IMR-90 (cell line): ENCODE measurements around the gene ZNF618. TPM values are rescaled to one million over a fixed set of nuclear protein-coding genes. Genes with fewer than 3 reads are reported as not detected.

Source experiments
- ATAC-seq: fragments of 200-7000 bp; cut with Tn5 transposase; 2 replicates; pipeline ENCODE4 v1.9.1; 2020; ENCODE audit warnings: low read depth, mild to moderate bottlenecking, moderate library complexity
- Bru-seq: library from RNA; stranded (reverse); fragments of 400-500 nt; gene quantifications from one replicate; lab custom pipeline; 2021; lab: Mats Ljungman, UMichigan
- BruChase-seq, 2 experiments: library from RNA; stranded (reverse); fragments of 400-500 nt; gene quantifications; one replicate each; lab custom pipeline; 2021; lab: Mats Ljungman, UMichigan
- BruUV-seq: library from RNA; stranded (reverse); fragments of 400-500 nt; replicated peaks from 2 replicates; lab custom pipeline; 2021; lab: Mats Ljungman, UMichigan
- CTCF ChIA-PET: fragments of 300-600 bp; formaldehyde crosslinking; extraction: SDS; loops from one replicate; lab custom pipeline; 2021; ENCODE audit warnings: antibody characterized with exemption; lab: Yijun Ruan, JAX
- POLR2A ChIA-PET: fragments of 300-600 bp; sonication (Branson Sonifier 250); formaldehyde crosslinking; loops from one replicate; lab custom pipeline; 2022; ENCODE audit warnings: antibody characterized with exemption; ENCODE audit not compliant: unreplicated experiment; lab: Charles Lee
- DNase-seq: peaks from one replicate; pipeline ENCODE4 v3.0.0; 2013
- H2AFZ ChIP-seq: replicated peaks from 2 replicates; pipeline ENCODE3; 2013; ENCODE audit warnings: low read length, mild to moderate bottlenecking; ENCODE audit not compliant: poor library complexity
- H2AK5ac ChIP-seq: 2 replicates; pipeline ENCODE4 v1.6.1; 2013; ENCODE audit warnings: low read depth, low read length, inconsistent platforms
- H2AK9ac ChIP-seq: replicated peaks from 2 replicates; pipeline ENCODE3; 2013; ENCODE audit warnings: mild to moderate bottlenecking, low read depth, low read length, moderate library complexity; ENCODE audit not compliant: poor library complexity
- H2BK120ac ChIP-seq: 2 replicates; pipeline ENCODE4 v1.6.1; 2013; ENCODE audit warnings: low read depth, low read length, inconsistent platforms
- H2BK15ac ChIP-seq: 3 replicates; pipeline ENCODE4 v1.6.1; 2013; ENCODE audit warnings: low read depth, low read length, inconsistent platforms
- H2BK20ac ChIP-seq: 2 replicates; pipeline ENCODE4 v1.6.1; 2013; ENCODE audit warnings: low read depth, mild to moderate bottlenecking, inconsistent platforms, low read length, moderate library complexity
- H2BK5ac ChIP-seq: 2 replicates; pipeline ENCODE4 v1.6.1; 2013; ENCODE audit warnings: mild to moderate bottlenecking, low read depth, low read length, inconsistent platforms; ENCODE audit not compliant: poor library complexity, severe bottlenecking
- H3K14ac ChIP-seq: replicated peaks from 2 replicates; pipeline ENCODE4 v1.6.1; 2013; ENCODE audit warnings: low read depth, low read length, inconsistent platforms
- H3K18ac ChIP-seq: 2 replicates; pipeline ENCODE4 v1.6.1; 2013; ENCODE audit warnings: low read depth, low read length, control low read depth
- H3K23ac ChIP-seq: 2 replicates; pipeline ENCODE4 v1.6.1; 2013; ENCODE audit warnings: low read depth, low read length, inconsistent platforms
- H3K27ac ChIP-seq: 2 replicates; pipeline ENCODE4 v1.5.1; 2013; ENCODE audit warnings: mild to moderate bottlenecking, control low read depth, low read length; ENCODE audit not compliant: insufficient read depth
- H3K27me3 ChIP-seq: 2 replicates; pipeline ENCODE4 v1.6.1; 2013; ENCODE audit warnings: low read length; ENCODE audit not compliant: control insufficient read depth, insufficient read depth
- H3K36me3 ChIP-seq: 2 replicates; pipeline ENCODE4 v1.6.1; 2013; ENCODE audit warnings: low read length, mixed read lengths; ENCODE audit not compliant: control insufficient read depth, insufficient read depth
- H3K4ac ChIP-seq: 2 replicates; pipeline ENCODE4 v1.6.1; 2013; ENCODE audit warnings: low read depth, low read length, inconsistent platforms
- H3K4me1 ChIP-seq: 2 replicates; pipeline ENCODE4 v1.6.1; 2013; ENCODE audit warnings: low read length, mixed read lengths; ENCODE audit not compliant: control insufficient read depth, insufficient read depth
- H3K4me2 ChIP-seq: 2 replicates; pipeline ENCODE4 v1.6.1; 2013; ENCODE audit warnings: low read depth, mild to moderate bottlenecking, control low read depth, low read length, moderate library complexity
- H3K4me3 ChIP-seq: 2 replicates; pipeline ENCODE4 v1.5.1; 2013; ENCODE audit warnings: low read depth, mild to moderate bottlenecking, control low read depth, low read length, moderate library complexity; ENCODE audit not compliant: insufficient read depth
- H3K56ac ChIP-seq: 2 replicates; pipeline ENCODE4 v1.6.1; 2013; ENCODE audit warnings: low read length, inconsistent platforms; ENCODE audit not compliant: insufficient read depth; ENCODE audit errors: extremely low read depth
- H3K79me1 ChIP-seq, 2 experiments: 2 replicates each; pipeline ENCODE4 v1.6.1; 2013; ENCODE audit warnings: low read length in 2 of 2, inconsistent platforms in 1 of 2, low read depth in 1 of 2
- H3K9ac ChIP-seq: 2 replicates; pipeline ENCODE4 v1.6.1; 2013; ENCODE audit warnings: low read depth, low read length, control low read depth
- H3K9me1 ChIP-seq: 2 replicates; pipeline ENCODE4 v1.6.1; 2013; ENCODE audit warnings: low read length, inconsistent platforms; ENCODE audit not compliant: insufficient read depth
- H3K9me3 ChIP-seq: 2 replicates; pipeline ENCODE4 v1.6.1; 2013; ENCODE audit warnings: low read length; ENCODE audit not compliant: control insufficient read depth, insufficient read depth
- H4K20me1 ChIP-seq: 2 replicates; pipeline ENCODE4 v1.6.1; 2013; ENCODE audit warnings: low read length, inconsistent platforms; ENCODE audit not compliant: insufficient read depth
- H4K5ac ChIP-seq: 2 replicates; pipeline ENCODE4 v1.6.1; 2013; ENCODE audit warnings: mild to moderate bottlenecking, low read depth, low read length, control low read depth
- H4K8ac ChIP-seq, 2 experiments: 2 replicates each; pipeline ENCODE4 v1.6.1; 2013; ENCODE audit warnings: low read depth in 2 of 2, low read length in 2 of 2, control low read depth in 1 of 2, inconsistent platforms in 1 of 2
- H4K91ac ChIP-seq: 2 replicates; pipeline ENCODE4 v1.6.1; 2013; ENCODE audit warnings: low read depth, low read length, inconsistent platforms; ENCODE audit not compliant: insufficient read depth
- CHD1 ChIP-seq: IDR thresholded peaks from 2 replicates; pipeline ENCODE4 v1.6.1; 2012; ENCODE audit warnings: low read depth, low read length, improper control_type of control experiment
- CTCF ChIP-seq: conservative IDR thresholded peaks from 2 replicates; pipeline ENCODE4 v1.5.1; 2012; ENCODE audit warnings: mild to moderate bottlenecking, low read depth, low read length, improper control_type of control experiment
- FOS ChIP-seq: fragments of 150-350 bp; IDR thresholded peaks from 2 replicates; pipeline ENCODE4 v1.6.1; 2016; ENCODE audit warnings: low read depth, low read length
- RAD21 ChIP-seq: IDR thresholded peaks from 2 replicates; pipeline ENCODE4 v1.6.1; 2012; ENCODE audit warnings: low read length, improper control_type of control experiment
- WGBS, 2 experiments: methylation state at CpG; one replicate each; pipeline versions ENCODE4 v1.1.5 to v1.1.7; 2013; ENCODE audit warnings: missing lambda C conversion rate in 2 of 2; ENCODE audit not compliant: insufficient read length in 1 of 2; ENCODE audit errors: extremely low coverage in 2 of 2; 5-methylcytosine and 5-hydroxymethylcytosine counted together
- dilution Hi-C: fragments of 300-500 bp; cut with HindIII; formaldehyde crosslinking; loops from one replicate; pipeline ENCODE4 v1.14.3; 2018; ENCODE audit warnings: low sequenced_read_pairs; ENCODE audit not compliant: unreplicated experiment
- in situ Hi-C: fragments of 300-500 bp; cut with MboI; formaldehyde crosslinking; loops from 3 replicates; pipeline ENCODE4 v1.14.3; 2019; ENCODE audit warnings: low sequenced_read_pairs, inconsistent platforms, mixed read lengths
- intact Hi-C: fragments of 100-400 bp; cut with micrococcal nuclease; formaldehyde crosslinking; loops from 2 replicates; pipeline ENCODE4 v1.10.0; 2022
- long read RNA-seq: library from polyadenylated mRNA; unstranded; transcript quantifications from one replicate; pipeline ENCODE4 v2.0.0, GENCODE V29; 2021; ENCODE audit not compliant: unreplicated experiment
- polyA plus RNA-seq, 3 experiments: library from polyadenylated mRNA; depleted of rRNA; stranded (reverse); fragments of >200 nt; gene quantifications; 2 replicates each; pipeline ENCODE4 v1.2.3, GENCODE V29; 2012; ENCODE audit warnings: low replicate concordance in 1 of 3
- total RNA-seq: library from RNA; depleted of rRNA; stranded (reverse); fragments of >200 nt; gene quantifications from 2 replicates; pipeline ENCODE4 v1.2.3, GENCODE V29; 2012; rRNA removed

ZNF618 gene
- total RNA-seq (7.5 and 8.2 TPM in 2 replicates), polyA plus RNA-seq (2012; rRNA removed) (9.4 and 10.2 TPM in 2 replicates), Bru-seq, nascent RNA (percentile 82 among the genes with signal in this experiment), BruChase-seq, experiment 1, labeled RNA remaining after a 6-hour chase (percentile 70 among the genes with signal in this experiment), BruChase-seq, experiment 2, labeled RNA remaining after a 2-hour chase (percentile 83 among the genes with signal in this experiment)
- 4.1 and 5.9 TPM in 2 replicates for polyA plus RNA-seq (2012; cell fraction: cytosol; rRNA removed)
- polyA plus RNA-seq (2012; cell fraction: nucleus; rRNA removed; ENCODE audit: low replicate concordance): 18.5 and 28.9 TPM in 2 replicates
- long read RNA-seq, full-length matches to known transcripts: 3 of 42 reads
- long read RNA-seq, partial matches to known transcripts: 8 of 42 reads
- long read RNA-seq, other reads (novel, unspliced or antisense): 31 of 42 reads

GRCh38 chr9:113876151-113876992 lies at the start of gene ZNF618:
Gene ZNF618 (plus strand): TSS chr9:113876309. CDS start chr9:113876381, 72 bp downstream.
- intact Hi-C loops (loop anchor here (5.0 kb wide), 3 partner anchors 69 to 101 kb away; no protein-coding TSS in a partner anchor), dilution Hi-C loops (no loop called here), in situ Hi-C loops (no loop called here)
- peak within 1 kb of the TSS in 1 of 2 experiments; percentile 67; a peak in 2 of 4 replicates for H4K8ac ChIP-seq
- peaks cover 3% of the 10 kb centered on the region for H3K27me3 ChIP-seq
- peak within 1 kb of the TSS; percentile 99 for H4K5ac ChIP-seq
- no peaks in the 10 kb centered on the region for H3K36me3 ChIP-seq
- 2% methylated on average over 9 of the region's 84 CpGs; no CpG with 5 or more reads in 1 of the 2 experiments for WGBS, 2 experiments
- peak; percentile 92 for ATAC-seq
- no peaks in the 10 kb centered on the region; the same call in 1 of the 2 replicates for H3K9me1 ChIP-seq
- ChIA-PET POLR2A (no interaction called here), CTCF (interaction anchor here (0.6 to 1.1 kb wide), 7 partner anchors 19 to 541 kb away, joined by 3 to 7 read pairs (median 3); no protein-coding TSS in a partner anchor)
- peaks cover 10% of the 10 kb centered on the region; the same call in 1 of the 2 replicates for H4K20me1 ChIP-seq
- H3K4me3 ChIP-seq: peak within 1 kb of the TSS; percentile 100
- peak within 1 kb of the TSS; percentile 99 for H3K9ac ChIP-seq
- H3K9me3 ChIP-seq: no peaks in the 10 kb centered on the region
- H3K27ac ChIP-seq: peak within 1 kb of the TSS; percentile 99
- peak within 1 kb of the TSS; percentile 76 for H3K56ac ChIP-seq
- peak within 1 kb of the TSS; percentile 4 for H2AK9ac ChIP-seq
- H2AK5ac ChIP-seq: no peak within 1 kb of the TSS
- peak within 1 kb of the TSS; percentile 73 for H2AFZ ChIP-seq
- peak within 1 kb of the TSS; percentile 62 for H3K4ac ChIP-seq
- H3K23ac ChIP-seq: peak within 1 kb of the TSS; percentile 91; the same call in 1 of the 2 replicates
- H2BK15ac ChIP-seq: no peak within 1 kb of the TSS; the same call in 2 of the 3 replicates
- peak within 1 kb of the TSS; percentile 95 for H3K18ac ChIP-seq
- peaks cover 7 to 27% of the 10 kb centered on the region in 2 experiments for H3K79me1 ChIP-seq
- no peak within 1 kb of the TSS for H2BK20ac ChIP-seq
- DNase-seq: peak; percentile 27
- no TSS peak for BruUV-seq
- peak within 1 kb of the TSS; percentile 94 for H3K4me2 ChIP-seq
- H2BK5ac ChIP-seq: peak within 1 kb of the TSS; percentile 81
- TF ChIP-seq CHD1: no peak
- peak; percentile 45 for TF ChIP-seq CTCF
- no peak for TF ChIP-seq FOS
- no peak for TF ChIP-seq RAD21
- H4K91ac ChIP-seq: no peak within 1 kb of the TSS; the same call in 1 of the 2 replicates
- peak within 1 kb of the TSS; percentile 38 for H3K14ac ChIP-seq
- peaks cover 5% of the 10 kb centered on the region for H3K4me1 ChIP-seq
- H2BK120ac ChIP-seq: no peak within 1 kb of the TSS
